ENCODE data around the gene ITPR3. TPM values are rescaled to one million over a fixed set of nuclear protein-coding genes. Genes with fewer than 3 reads are reported as not detected.

ITPR3 gene
- polyA plus RNA-seq, 1 of the 3 experiments (the other 2 are of a cell fraction): 8.1 TPM

DNA sequence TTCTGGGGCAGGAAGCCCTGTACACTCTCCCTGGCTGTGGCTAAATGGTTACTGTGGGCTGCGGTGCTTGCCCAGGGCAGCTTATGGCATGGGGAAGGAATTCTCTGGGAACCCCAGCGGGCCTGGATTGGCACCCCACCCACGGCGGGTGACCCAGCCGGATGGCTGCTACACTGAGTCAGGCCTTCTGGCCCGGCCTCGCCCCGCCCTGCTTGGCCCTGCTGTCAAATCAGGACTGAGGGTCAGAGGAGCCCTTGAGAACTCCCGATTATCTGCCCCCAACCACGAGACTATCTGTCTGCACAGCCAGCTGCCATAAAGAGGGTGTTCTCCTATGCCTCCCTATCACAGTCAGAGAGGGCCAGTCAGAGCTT, 7.3 kb upstream of the ITPR3 start:
- ChIA-PET POLR2A (no interaction called here), CTCF (interaction anchor here (0.8 to 1.5 kb wide), 4 partner anchors 19 to 41 kb away, joined by 3 to 6 read pairs (median 3); no protein-coding TSS in a partner anchor)
- H3K9ac ChIP-seq: no peak overlapping the region
- H3K36me3 ChIP-seq (replicated peaks in 1 of 2; ENCODE audit: control insufficient read depth in 1 of 2, insufficient read depth in 2 of 2, low read length in 1 of 2): no peaks in the 10 kb centered on the region
- peaks cover 9 to 28% of the 10 kb centered on the region in 2 experiments; a peak in 2 of 4 replicates for H3K4me1 ChIP-seq (ENCODE audit: control insufficient read depth in 1 of 2, insufficient read depth in 2 of 2, low read depth in 1 of 2, low read length in 1 of 2)
- no peaks in the 10 kb centered on the region for H3K79me2 ChIP-seq (ENCODE audit: insufficient read depth)
- DNase-seq: no peak
- peak; percentile 16; the same call in 1 of the 2 replicates for TF ChIP-seq RXRA (IDR thresholded peaks at IDR 0.05; ENCODE audit: borderline replicate concordance, low read depth)
- TF ChIP-seq JUND (IDR thresholded peaks at IDR 0.05): no peak
- H3K27ac ChIP-seq (ENCODE audit: low read depth in 2 of 2, low read length in 1 of 2): no peak overlapping the region; a peak in 1 of 4 replicates
- H3K9me2 ChIP-seq: no peaks in the 10 kb centered on the region
- no peaks in the 10 kb centered on the region for H3K9me3 ChIP-seq
- no peak overlapping the region for H3K4me2 ChIP-seq
- no peak overlapping the region for H3K4me3 ChIP-seq (ENCODE audit: low read depth in 2 of 2, low read length in 1 of 2)
- no peaks in the 10 kb centered on the region for H3K27me3 ChIP-seq (ENCODE audit: insufficient read depth)
- H2AFZ ChIP-seq (ENCODE audit: low read depth): no peak overlapping the region
- WGBS (ENCODE audit: low lambda C conversion rate): 67% methylated on average over 2 of the region's 10 CpGs
- H3F3A ChIP-seq (replicated peaks; ENCODE audit: insufficient read depth): peaks cover 4% of the 10 kb centered on the region
- H4K20me1 ChIP-seq (ENCODE audit: insufficient read depth): no peaks in the 10 kb centered on the region

DNA sequence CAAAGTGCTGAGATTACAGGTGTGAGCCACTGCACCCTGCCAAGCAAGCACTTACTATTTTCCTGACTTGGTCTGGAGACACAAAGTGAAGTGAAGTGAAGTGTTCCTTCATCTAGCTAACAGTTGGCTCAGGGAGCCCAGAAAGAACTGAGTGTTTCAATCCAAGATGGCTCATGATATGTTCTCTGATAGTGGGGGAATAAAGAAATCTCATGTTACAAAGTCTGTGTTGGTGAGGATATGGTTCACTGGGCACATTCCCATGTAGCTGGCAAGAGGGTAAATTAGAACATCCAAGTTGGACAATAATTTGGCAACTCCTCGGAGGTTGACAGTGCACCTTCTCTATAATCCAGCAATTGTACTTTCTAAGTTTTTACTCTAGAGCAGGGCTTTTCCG, 5.0 kb upstream of the ITPR3 start:
- Histone ChIP-seq H3K4me1 (ENCODE audit: control insufficient read depth in 1 of 2, insufficient read depth in 2 of 2, low read depth in 1 of 2, low read length in 1 of 2) (peaks cover 0 to 5% of the 10 kb centered on the region in 2 experiments; a peak in 1 of 4 replicates), H4K20me1 (ENCODE audit: insufficient read depth) (no peaks in the 10 kb centered on the region), H3K27me3 (ENCODE audit: insufficient read depth) (no peaks in the 10 kb centered on the region), H3K4me2 (no peak overlapping the region), H3K79me2 (ENCODE audit: insufficient read depth) (no peaks in the 10 kb centered on the region), H3K9me2 (no peaks in the 10 kb centered on the region), H2AFZ (ENCODE audit: low read depth) (no peak overlapping the region), H3K9me3 (no peaks in the 10 kb centered on the region), H3F3A (replicated peaks; ENCODE audit: insufficient read depth) (peaks cover 4% of the 10 kb centered on the region), H3K36me3 (replicated peaks in 1 of 2; ENCODE audit: control insufficient read depth in 1 of 2, insufficient read depth in 2 of 2, low read length in 1 of 2) (no peaks in the 10 kb centered on the region), H3K27ac (ENCODE audit: low read depth in 2 of 2, low read length in 1 of 2) (no peak overlapping the region), H3K4me3 (ENCODE audit: low read depth in 2 of 2, low read length in 1 of 2) (no peak overlapping the region), H3K9ac (no peak overlapping the region)
- no peak for DNase-seq
- TF ChIP-seq, protein P1, sequence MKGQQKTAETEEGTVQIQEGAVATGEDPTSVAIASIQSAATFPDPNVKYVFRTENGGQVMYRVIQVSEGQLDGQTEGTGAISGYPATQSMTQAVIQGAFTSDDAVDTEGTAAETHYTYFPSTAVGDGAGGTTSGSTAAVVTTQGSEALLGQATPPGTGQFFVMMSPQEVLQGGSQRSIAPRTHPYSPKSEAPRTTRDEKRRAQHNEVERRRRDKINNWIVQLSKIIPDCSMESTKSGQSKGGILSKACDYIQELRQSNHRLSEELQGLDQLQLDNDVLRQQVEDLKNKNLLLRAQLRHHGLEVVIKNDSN (IDR thresholded peaks at IDR 0.05; ENCODE audit: borderline replicate concordance, low read depth): no peak
- TF ChIP-seq, protein P2, sequence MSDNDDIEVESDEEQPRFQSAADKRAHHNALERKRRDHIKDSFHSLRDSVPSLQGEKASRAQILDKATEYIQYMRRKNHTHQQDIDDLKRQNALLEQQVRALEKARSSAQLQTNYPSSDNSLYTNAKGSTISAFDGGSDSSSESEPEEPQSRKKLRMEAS (IDR thresholded peaks at IDR 0.05; ENCODE audit: low read depth): no peak
- TF ChIP-seq GATA2 (CRISPR knock-in tag; IDR thresholded peaks at IDR 0.05) (no peak), FOXJ3 (CRISPR knock-in tag; IDR thresholded peaks at IDR 0.05) (no peak), EZH2phosphoT487 (IDR thresholded peaks at IDR 0.05; ENCODE audit: borderline replicate concordance, low read depth) (no peak), EP300 (IDR thresholded peaks at IDR 0.05; ENCODE audit: borderline replicate concordance in 1 of 2, low read depth in 1 of 2, low read length in 1 of 2) (no peak), JUND (IDR thresholded peaks at IDR 0.05) (no peak), NRF1 (IDR thresholded peaks at IDR 0.05; ENCODE audit: low read depth, low read length) (no peak)
- TF ChIP-seq, protein P3, sequence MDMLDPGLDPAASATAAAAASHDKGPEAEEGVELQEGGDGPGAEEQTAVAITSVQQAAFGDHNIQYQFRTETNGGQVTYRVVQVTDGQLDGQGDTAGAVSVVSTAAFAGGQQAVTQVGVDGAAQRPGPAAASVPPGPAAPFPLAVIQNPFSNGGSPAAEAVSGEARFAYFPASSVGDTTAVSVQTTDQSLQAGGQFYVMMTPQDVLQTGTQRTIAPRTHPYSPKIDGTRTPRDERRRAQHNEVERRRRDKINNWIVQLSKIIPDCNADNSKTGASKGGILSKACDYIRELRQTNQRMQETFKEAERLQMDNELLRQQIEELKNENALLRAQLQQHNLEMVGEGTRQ (IDR thresholded peaks at IDR 0.05; ENCODE audit: borderline replicate concordance, low read depth, low read length): no peak
- CTCF ChIA-PET: interaction anchor here (0.9 to 2.0 kb wide), 3 partner anchors 9 to 26 kb away, joined by 3 to 6 read pairs (median 5); no protein-coding TSS in a partner anchor
- POLR2A ChIA-PET: no interaction called here
- 87% methylated on average over 2 of the region's 2 CpGs for WGBS (ENCODE audit: low lambda C conversion rate)
